Stomach smooth muscle (tissue), 2 donors: ENCODE results near the gene SLC24A4.

ENCODE experiments used
- H3K27ac ChIP-seq: one replicate; pipeline ENCODE4 v1.7.0; 2013; ENCODE audit warnings: mild to moderate bottlenecking, low read length, inconsistent platforms
- H3K27me3 ChIP-seq, 2 donors: one replicate each; pipeline ENCODE4 v1.7.0; 2013; ENCODE audit warnings: low read length in 2 of 2; ENCODE audit not compliant: insufficient read depth in 2 of 2, control insufficient read depth in 1 of 2
- H3K36me3 ChIP-seq, 2 donors: one replicate each; pipeline ENCODE4 v1.7.0; 2013; ENCODE audit warnings: low read length in 2 of 2; ENCODE audit not compliant: control insufficient read depth in 2 of 2, insufficient read depth in 2 of 2
- H3K4me1 ChIP-seq: one replicate; pipeline ENCODE4 v1.7.0; 2013; ENCODE audit warnings: low read length; ENCODE audit not compliant: control insufficient read depth, insufficient read depth
- H3K4me3 ChIP-seq, 2 donors: one replicate each; pipeline ENCODE4 v1.7.0; 2013; ENCODE audit warnings: low read length in 2 of 2
- H3K9ac ChIP-seq, 2 donors: one replicate each; pipeline ENCODE4 v1.7.0; 2013; ENCODE audit warnings: low read length in 2 of 2, mild to moderate bottlenecking in 1 of 2
- H3K9me3 ChIP-seq, 2 donors: one replicate each; pipeline ENCODE4 v1.7.0; 2013; ENCODE audit warnings: low read length in 2 of 2; ENCODE audit not compliant: control insufficient read depth in 2 of 2
- donor health status: healthy.
- donor health status: Pancreatic carcinoma.

SLC24A4 gene

GRCh38 chr14:92416544-92416943 is 93.6 kb downstream of the SLC24A4 start:
- Histone ChIP-seq H3K27ac (no peak overlapping the region), H3K27me3 (no peaks in the 10 kb centered on the region), H3K4me3 (no peak overlapping the region), H3K9me3 (no peaks in the 10 kb centered on the region), H3K36me3 (no peaks in the 10 kb centered on the region), H3K9ac (no peak overlapping the region), H3K4me1 (peaks cover 3% of the 10 kb centered on the region)

- no peaks in the 10 kb centered on the region for H3K36me3 ChIP-seq
- no peak overlapping the region for H3K4me3 ChIP-seq
- H3K9ac ChIP-seq = no peak overlapping the region
- H3K27ac ChIP-seq = no peak overlapping the region
- no peaks in the 10 kb centered on the region for H3K9me3 ChIP-seq
- no peaks in the 10 kb centered on the region for H3K27me3 ChIP-seq
- peaks cover 3% of the 10 kb centered on the region for H3K4me1 ChIP-seq
Observed at GRCh38 chr14:92417759-92418158, 94.8 kb downstream of the SLC24A4 start.

GRCh38 chr14:92421751-92422150 is 98.8 kb downstream of the SLC24A4 start:
- peaks cover 0 to 4% of the 10 kb centered on the region in 2 donors for H3K9me3 ChIP-seq
- no peak overlapping the region for H3K27ac ChIP-seq
- H3K27me3 ChIP-seq = no peaks in the 10 kb centered on the region
- H3K36me3 ChIP-seq = no peaks in the 10 kb centered on the region
- no peak overlapping the region for H3K9ac ChIP-seq
- peaks cover 13% of the 10 kb centered on the region for H3K4me1 ChIP-seq
- no peak overlapping the region for H3K4me3 ChIP-seq

GRCh38 chr14:92425101-92425500 is 102.1 kb downstream of the SLC24A4 start:
- H3K4me1 ChIP-seq = peaks cover 21% of the 10 kb centered on the region
- no peak overlapping the region for H3K27ac ChIP-seq
- no peak overlapping the region for H3K9ac ChIP-seq
- no peak overlapping the region for H3K4me3 ChIP-seq
- peaks cover 0 to 4% of the 10 kb centered on the region in 2 donors for H3K9me3 ChIP-seq
- H3K36me3 ChIP-seq = no peaks in the 10 kb centered on the region
- no peaks in the 10 kb centered on the region for H3K27me3 ChIP-seq

GRCh38 chr14:92426237-92426636 is 103.3 kb downstream of the SLC24A4 start:
- no peak overlapping the region for H3K4me3 ChIP-seq
- H3K9ac ChIP-seq = no peak overlapping the region
- peaks cover 21% of the 10 kb centered on the region for H3K4me1 ChIP-seq
- no peaks in the 10 kb centered on the region for H3K36me3 ChIP-seq
- H3K9me3 ChIP-seq = peaks cover 0 to 4% of the 10 kb centered on the region in 2 donors
- peak overlapping the region; percentile 6 for H3K27ac ChIP-seq
- H3K27me3 ChIP-seq = no peaks in the 10 kb centered on the region

- H3K27me3 ChIP-seq = no peaks in the 10 kb centered on the region
- peaks cover 0 to 4% of the 10 kb centered on the region in 2 donors for H3K9me3 ChIP-seq
- peak overlapping the region; percentile 6 for H3K27ac ChIP-seq
- no peak overlapping the region for H3K4me3 ChIP-seq
- H3K9ac ChIP-seq = no peak overlapping the region
- no peaks in the 10 kb centered on the region for H3K36me3 ChIP-seq
- peaks cover 21% of the 10 kb centered on the region for H3K4me1 ChIP-seq
Observed at GRCh38 chr14:92427096-92427495, 104.1 kb downstream of the SLC24A4 start.

- Histone ChIP-seq H3K9ac (no peak overlapping the region), H3K27me3 (no peaks in the 10 kb centered on the region), H3K4me3 (no peak overlapping the region), H3K36me3 (no peaks in the 10 kb centered on the region), H3K27ac (no peak overlapping the region), H3K4me1 (peaks cover 15% of the 10 kb centered on the region), H3K9me3 (no peaks in the 10 kb centered on the region)
Observed at GRCh38 chr14:92430686-92431085, 107.7 kb downstream of the SLC24A4 start.

- H3K4me1 ChIP-seq = peaks cover 11% of the 10 kb centered on the region
- H3K4me3 ChIP-seq = no peak overlapping the region
- H3K27ac ChIP-seq = no peak overlapping the region
- no peaks in the 10 kb centered on the region for H3K9me3 ChIP-seq
- H3K9ac ChIP-seq = no peak overlapping the region
- H3K36me3 ChIP-seq = no peaks in the 10 kb centered on the region
- no peaks in the 10 kb centered on the region for H3K27me3 ChIP-seq
Observed at GRCh38 chr14:92431199-92431725, 108.3 kb downstream of the SLC24A4 start.

- Histone ChIP-seq H3K4me3 (no peak overlapping the region), H3K27me3 (no peaks in the 10 kb centered on the region)
Observed at GRCh38 chr14:92433407-92433806, 110.4 kb downstream of the SLC24A4 start.

GRCh38 chr14:92435154-92435553 is 112.2 kb downstream of the SLC24A4 start:
- H3K4me1 ChIP-seq = no peaks in the 10 kb centered on the region
- H3K9ac ChIP-seq = no peak overlapping the region

More at GRCh38 chr14:92433407-92433806, 110.4 kb downstream of the SLC24A4 start:
- H3K9me3 ChIP-seq = peaks cover 0 to 3% of the 10 kb centered on the region in 2 donors
- H3K27ac ChIP-seq = no peak overlapping the region
- no peaks in the 10 kb centered on the region for H3K4me1 ChIP-seq
- no peaks in the 10 kb centered on the region for H3K36me3 ChIP-seq
- no peak overlapping the region for H3K9ac ChIP-seq

GRCh38 chr14:92436115-92436776 is 113.3 kb downstream of the SLC24A4 start:
- Histone ChIP-seq H3K27ac (no peak overlapping the region), H3K9ac (no peak overlapping the region), H3K27me3 (no peaks in the 10 kb centered on the region), H3K36me3 (no peaks in the 10 kb centered on the region), H3K4me3 (no peak overlapping the region), H3K9me3 (peaks cover 0 to 3% of the 10 kb centered on the region in 2 donors), H3K4me1 (no peaks in the 10 kb centered on the region)

More at GRCh38 chr14:92435154-92435553, 112.2 kb downstream of the SLC24A4 start:
- no peaks in the 10 kb centered on the region for H3K27me3 ChIP-seq
- no peak overlapping the region for H3K4me3 ChIP-seq
- peaks cover 0 to 3% of the 10 kb centered on the region in 2 donors for H3K9me3 ChIP-seq
- no peak overlapping the region for H3K27ac ChIP-seq
- no peaks in the 10 kb centered on the region for H3K36me3 ChIP-seq
